Measurements from ENCODE around the gene ZNF780A. TPM values are rescaled to one million over a fixed set of nuclear protein-coding genes. Genes with fewer than 3 reads are reported as not detected.
"Not testable (repeated sequence)": the region's sequence is repeated elsewhere in the genome, so short reads cannot be mapped to it uniquely, and the experiment has no call there.

Gene ZNF780A
- total RNA-seq, 4 donors from 2014 or later, result 8.8 to 21.9 (median 15.5) TPM

DNA sequence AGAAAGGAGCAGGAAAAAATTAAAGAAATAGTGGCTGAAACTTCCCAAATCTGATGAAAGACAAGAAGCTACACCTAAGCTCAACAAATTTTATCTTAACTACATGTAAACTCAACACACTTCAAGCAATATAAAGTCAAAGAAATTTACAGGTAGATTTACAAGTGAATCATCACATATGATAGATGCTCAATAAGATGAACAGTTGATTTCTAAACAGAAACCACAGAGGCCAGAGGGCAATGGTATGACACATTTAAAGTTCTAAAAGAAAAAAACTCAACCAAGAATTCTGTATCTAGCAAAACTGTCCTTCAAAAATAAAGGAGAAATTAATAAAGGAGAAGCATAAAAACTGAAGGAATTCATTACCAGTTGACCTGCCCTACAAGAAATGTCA, 39.3 kb upstream of the ZNF780A start:
- no peaks in the 10 kb centered on the region for H3K4me1 ChIP-seq
- no peak overlapping the region for H3K4me3 ChIP-seq
- H3K27ac ChIP-seq, result no peak overlapping the region
- no peaks in the 10 kb centered on the region for H3K9me3 ChIP-seq
- DNase-seq, result no peak
- TF ChIP-seq, protein P1, sequence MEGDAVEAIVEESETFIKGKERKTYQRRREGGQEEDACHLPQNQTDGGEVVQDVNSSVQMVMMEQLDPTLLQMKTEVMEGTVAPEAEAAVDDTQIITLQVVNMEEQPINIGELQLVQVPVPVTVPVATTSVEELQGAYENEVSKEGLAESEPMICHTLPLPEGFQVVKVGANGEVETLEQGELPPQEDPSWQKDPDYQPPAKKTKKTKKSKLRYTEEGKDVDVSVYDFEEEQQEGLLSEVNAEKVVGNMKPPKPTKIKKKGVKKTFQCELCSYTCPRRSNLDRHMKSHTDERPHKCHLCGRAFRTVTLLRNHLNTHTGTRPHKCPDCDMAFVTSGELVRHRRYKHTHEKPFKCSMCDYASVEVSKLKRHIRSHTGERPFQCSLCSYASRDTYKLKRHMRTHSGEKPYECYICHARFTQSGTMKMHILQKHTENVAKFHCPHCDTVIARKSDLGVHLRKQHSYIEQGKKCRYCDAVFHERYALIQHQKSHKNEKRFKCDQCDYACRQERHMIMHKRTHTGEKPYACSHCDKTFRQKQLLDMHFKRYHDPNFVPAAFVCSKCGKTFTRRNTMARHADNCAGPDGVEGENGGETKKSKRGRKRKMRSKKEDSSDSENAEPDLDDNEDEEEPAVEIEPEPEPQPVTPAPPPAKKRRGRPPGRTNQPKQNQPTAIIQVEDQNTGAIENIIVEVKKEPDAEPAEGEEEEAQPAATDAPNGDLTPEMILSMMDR (IDR thresholded peaks at IDR 0.05), result no peak
- TF ChIP-seq POLR2A (IDR thresholded peaks at IDR 0.05), result no peak
- H3K27me3 ChIP-seq, result no peaks in the 10 kb centered on the region
- H3K36me3 ChIP-seq, result no peaks in the 10 kb centered on the region

DNA sequence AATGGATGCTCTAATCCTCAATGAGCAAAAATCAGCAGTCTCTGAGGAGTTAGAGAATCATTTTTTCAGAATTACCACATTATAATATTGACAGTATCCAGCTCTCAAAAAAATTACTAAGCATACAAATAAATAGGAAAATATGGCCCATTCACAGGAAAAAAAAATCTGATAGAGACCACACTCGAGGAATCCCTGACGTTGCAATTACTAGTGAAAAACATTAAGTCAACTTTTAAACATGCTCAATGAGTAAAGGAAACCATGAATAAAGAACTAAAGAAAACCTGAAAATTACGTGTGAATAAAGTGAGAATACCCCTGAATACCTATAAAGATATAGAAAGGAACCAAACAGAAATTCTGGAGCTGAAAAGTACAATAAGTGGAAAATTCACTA, 38.7 kb upstream of the ZNF780A start:
- Histone ChIP-seq H3K9me3 (no peaks in the 10 kb centered on the region), H3K36me3 (no peaks in the 10 kb centered on the region), H3K4me3 (no peak overlapping the region), H3K4me1 (no peaks in the 10 kb centered on the region), H3K27me3 (no peaks in the 10 kb centered on the region), H3K27ac (no peak overlapping the region)
- TF ChIP-seq, protein P1 (IDR thresholded peaks at IDR 0.05), result no peak
- no peak for TF ChIP-seq POLR2A (IDR thresholded peaks at IDR 0.05)
- DNase-seq, result no peak

DNA sequence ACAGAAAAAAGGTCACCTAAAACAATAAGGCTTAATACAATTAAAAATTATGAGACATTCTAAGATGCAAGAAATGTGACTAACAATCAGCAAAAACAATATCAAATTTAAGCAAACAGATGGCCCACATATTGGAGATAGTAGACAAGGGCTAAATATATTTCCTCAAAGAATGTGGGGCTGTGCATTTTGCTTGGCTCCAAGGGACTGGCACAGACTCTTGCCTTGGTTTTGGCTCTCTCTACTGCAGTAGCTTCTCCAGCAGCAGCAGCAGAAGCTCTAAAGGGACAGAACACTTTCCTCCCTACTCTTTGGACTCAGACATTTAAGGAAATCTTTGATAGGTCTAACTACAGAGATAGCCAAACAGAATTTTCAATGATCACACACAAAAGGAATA, 38.2 kb upstream of the ZNF780A start:
- DNase-seq, result no peak
- Histone ChIP-seq H3K27ac (no peak overlapping the region), H3K27me3 (no peaks in the 10 kb centered on the region), H3K4me3 (no peak overlapping the region), H3K4me1 (no peaks in the 10 kb centered on the region), H3K36me3 (no peaks in the 10 kb centered on the region), H3K9me3 (no peaks in the 10 kb centered on the region)
- TF ChIP-seq, protein P1 (IDR thresholded peaks at IDR 0.05), result no peak
- TF ChIP-seq POLR2A (IDR thresholded peaks at IDR 0.05), result no peak

DNA sequence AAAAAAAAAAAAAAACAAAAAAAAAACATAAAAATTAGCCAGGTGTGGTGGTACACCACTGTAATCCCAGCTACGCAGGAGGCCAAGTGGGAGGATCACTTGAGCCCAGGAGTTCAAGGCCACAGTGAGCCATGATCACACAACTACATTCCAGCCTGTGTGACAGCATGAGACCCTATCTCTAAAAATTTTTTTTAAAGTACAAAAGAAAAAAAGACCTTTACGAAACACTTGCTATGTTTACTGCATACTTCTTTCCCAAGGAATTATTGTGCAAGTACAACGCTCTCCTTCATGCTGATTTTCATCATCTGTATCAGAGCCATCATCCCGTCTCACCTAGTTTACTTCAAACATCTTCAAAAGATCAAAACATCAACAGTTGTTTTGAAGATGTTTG, 28.6 kb upstream of the ZNF780A start:
- no peak overlapping the region for H3K4me3 ChIP-seq
- no peak overlapping the region for H3K27ac ChIP-seq
- no peaks in the 10 kb centered on the region for H3K9me3 ChIP-seq
- H3K36me3 ChIP-seq, result no peaks in the 10 kb centered on the region
- TF ChIP-seq, protein P1 (IDR thresholded peaks at IDR 0.05), result no peak
- TF ChIP-seq POLR2A (IDR thresholded peaks at IDR 0.05), result no peak
- H3K4me1 ChIP-seq, result no peaks in the 10 kb centered on the region
- DNase-seq, result no peak
- no peaks in the 10 kb centered on the region for H3K27me3 ChIP-seq

DNA sequence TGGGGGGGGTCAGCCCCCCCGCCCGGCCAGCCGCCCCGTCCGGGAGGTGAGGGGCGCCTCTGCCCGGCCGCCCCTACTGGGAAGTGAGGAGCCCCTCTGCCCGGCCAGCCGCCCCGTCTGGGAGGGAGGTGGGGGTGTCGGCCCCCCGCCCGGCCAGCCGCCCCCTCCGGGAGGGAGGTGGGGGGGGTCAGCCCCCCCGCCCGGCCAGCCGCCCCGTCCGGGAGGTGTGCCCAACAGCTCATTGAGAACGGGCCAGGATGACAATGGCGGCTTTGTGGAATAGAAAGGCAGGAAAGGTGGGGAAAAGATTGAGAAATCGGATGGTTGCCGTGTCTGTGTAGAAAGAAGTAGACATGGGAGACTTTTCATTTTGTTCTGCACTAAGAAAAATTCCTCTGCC, 27.9 kb upstream of the ZNF780A start:
- H3K4me3 ChIP-seq, H3K27ac ChIP-seq, H3K27me3 ChIP-seq, H3K4me1 ChIP-seq, H3K9me3 ChIP-seq, H3K36me3 ChIP-seq, DNase-seq: not testable (repeated sequence)

DNA sequence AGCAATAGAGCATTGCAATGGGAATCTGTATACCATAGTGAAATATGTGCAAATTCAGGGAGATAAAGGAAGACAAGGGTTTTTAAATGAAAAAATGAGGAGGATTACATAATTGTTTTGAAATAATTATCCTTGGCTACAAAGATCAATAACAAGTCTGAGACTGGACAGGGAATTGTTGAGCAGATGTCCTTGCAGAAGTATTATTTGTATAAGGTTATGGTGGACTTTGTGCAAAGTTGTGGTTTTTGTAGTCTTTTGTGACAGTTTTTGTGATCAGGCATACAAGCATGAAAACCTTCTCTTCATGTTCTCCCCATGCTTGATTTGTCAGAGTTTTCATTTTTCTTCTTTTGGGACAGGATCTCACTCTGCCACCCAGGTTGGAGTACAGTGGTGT, 25.3 kb upstream of the ZNF780A start:
- no peaks in the 10 kb centered on the region for H3K27me3 ChIP-seq
- H3K9me3 ChIP-seq, result no peaks in the 10 kb centered on the region
- H3K4me3 ChIP-seq, result no peak overlapping the region
- TF ChIP-seq POLR2A (IDR thresholded peaks at IDR 0.05), result no peak
- TF ChIP-seq, protein P1 (IDR thresholded peaks at IDR 0.05), result no peak
- H3K36me3 ChIP-seq, result no peaks in the 10 kb centered on the region
- DNase-seq, result no peak
- no peak overlapping the region for H3K27ac ChIP-seq
- no peaks in the 10 kb centered on the region for H3K4me1 ChIP-seq

DNA sequence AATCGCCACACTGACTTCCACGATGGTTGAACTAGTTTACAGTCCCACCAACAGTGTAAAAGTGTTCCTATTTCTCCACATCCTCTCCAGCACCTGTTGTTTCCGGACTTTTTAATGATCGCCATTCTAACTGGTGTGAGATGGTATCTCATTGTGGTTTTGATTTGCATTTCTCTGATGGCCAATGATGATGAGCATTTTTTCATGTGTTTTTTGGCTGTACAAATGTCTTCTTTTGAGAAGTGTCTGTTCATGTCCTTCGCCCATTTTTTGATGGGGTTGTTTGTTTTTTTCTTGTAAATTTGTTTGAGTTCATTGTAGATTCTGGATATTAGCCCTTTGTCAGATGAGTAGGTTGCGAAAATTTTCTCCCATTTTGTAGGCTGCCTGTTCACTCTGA, 23.4 kb upstream of the ZNF780A start:
- DNase-seq, H3K9me3 ChIP-seq, H3K27me3 ChIP-seq, H3K36me3 ChIP-seq, H3K4me1 ChIP-seq, H3K4me3 ChIP-seq, H3K27ac ChIP-seq: not testable (repeated sequence)

DNA sequence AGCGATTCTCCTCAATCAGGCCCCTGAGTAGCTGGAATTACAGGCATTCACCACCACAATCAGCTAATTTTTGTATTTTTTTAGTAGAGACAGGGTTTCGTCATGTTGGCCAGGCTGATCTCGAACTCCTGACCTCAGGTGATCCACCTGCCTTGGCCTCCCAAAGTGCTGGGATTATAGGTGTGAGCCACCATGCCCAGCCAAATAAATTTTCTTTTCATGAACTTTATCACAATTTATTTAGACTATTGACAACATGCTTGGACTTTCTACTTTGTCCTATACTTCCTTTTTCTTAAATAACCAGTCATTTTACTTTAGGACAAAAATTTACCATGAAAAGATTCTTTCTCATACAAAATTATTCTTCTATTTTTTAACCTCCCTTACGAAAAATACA, 21.5 kb upstream of the ZNF780A start:
- not testable (repeated sequence) for H3K4me3 ChIP-seq, H3K36me3 ChIP-seq, H3K27ac ChIP-seq, DNase-seq, H3K9me3 ChIP-seq, H3K4me1 ChIP-seq, H3K27me3 ChIP-seq
